Thyroid gland (tissue), 4 donors: ENCODE data around the gene MAPK6.

Source experiments
- CTCF ChIP-seq, 6 experiments: fragments of 200-600 bp in 3 of 6; fragments of 450-650 bp in 3 of 6; sonication (generic) in 3 of 6; IDR thresholded peaks; one replicate each; pipeline ENCODE4 v1.5.1; 2016 to 2019; ENCODE audit warnings: antibody characterized with exemption in 6 of 6, mild to moderate bottlenecking in 2 of 6, inconsistent platforms in 1 of 6, moderate library complexity in 1 of 6
- POLR2A ChIP-seq, 2 donors: fragments of 450-650 bp; IDR thresholded peaks; one replicate each; pipeline ENCODE4 v1.6.1; 2017; ENCODE audit warnings: antibody characterized with exemption in 2 of 2, mild to moderate bottlenecking in 2 of 2, moderate library complexity in 1 of 2

GRCh38 chr15:52083603-52084002, 64.6 kb downstream of the MAPK6 start:
- TF ChIP-seq CTCF (IDR thresholded peaks at IDR 0.05) (no peak), POLR2A (IDR thresholded peaks at IDR 0.05) (no peak)
